ENCODE measurements around the gene HIF3A.

HIF3A gene

GRCh38 chr19:46386996-46387712, 90.3 kb downstream of the HIF3A start:
- DNase-seq, result no peak

DNA sequence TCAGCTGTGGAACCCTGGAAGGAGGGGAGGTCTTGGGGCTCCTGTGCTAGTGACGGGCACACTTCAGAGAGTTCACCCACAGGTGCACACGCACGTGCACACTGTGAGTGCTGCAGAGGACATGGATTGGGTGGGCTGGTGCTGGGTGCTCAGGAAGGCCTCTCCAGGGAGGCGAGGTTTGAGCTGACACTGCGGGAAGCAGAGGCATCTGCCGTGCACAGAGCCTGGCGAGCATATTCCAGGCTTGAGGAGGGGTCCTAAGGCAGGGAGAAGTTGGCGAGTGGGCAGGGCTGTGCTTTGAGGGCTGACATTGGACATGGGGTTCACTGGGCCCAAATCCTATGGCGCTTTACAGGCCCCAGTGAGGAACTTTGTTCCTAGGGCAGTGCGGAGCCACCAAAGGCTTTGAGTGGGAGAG, 90.9 kb downstream of the HIF3A start:
- no peak for DNase-seq

GRCh38 chr19:46388311-46389095, 91.7 kb downstream of the HIF3A start:
- no peak for DNase-seq

DNA sequence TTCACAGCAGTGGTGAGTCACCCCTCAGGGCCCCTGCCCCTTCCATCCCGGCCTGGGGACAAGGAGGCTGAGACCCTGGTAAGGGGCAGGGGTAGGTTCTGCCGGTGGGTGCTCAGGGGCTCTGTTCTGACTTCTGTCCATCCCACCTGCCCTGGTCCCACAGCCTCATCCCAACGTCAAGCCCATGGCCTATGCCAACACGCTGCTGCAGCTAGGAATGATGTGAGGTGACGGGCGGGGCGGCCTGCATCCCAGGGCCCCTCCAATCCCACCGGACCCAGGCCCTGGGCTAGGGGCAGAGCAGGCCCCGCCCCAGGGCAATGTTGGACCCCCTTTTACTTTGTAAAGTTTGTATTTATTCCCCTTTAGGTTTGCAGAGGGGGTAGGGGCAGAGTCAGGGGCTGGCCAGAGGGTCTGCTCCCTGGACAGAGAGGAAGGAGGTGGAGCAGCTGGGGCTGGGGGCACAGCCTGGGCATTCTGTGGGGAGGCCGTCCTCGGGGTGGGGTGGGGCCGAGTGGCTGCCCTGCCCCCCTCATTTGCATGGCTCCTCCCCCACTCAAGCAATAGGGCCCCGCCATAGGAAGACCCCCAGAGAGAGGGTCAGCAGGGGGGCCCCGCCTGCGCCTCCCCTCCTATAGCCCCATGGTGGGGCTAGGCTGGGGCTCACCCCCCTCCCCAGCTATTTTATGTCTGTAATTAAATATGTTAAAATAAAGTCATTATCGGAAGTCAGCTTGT, 93.4 kb downstream of the HIF3A start:
- DNase-seq, result no peak

DNA sequence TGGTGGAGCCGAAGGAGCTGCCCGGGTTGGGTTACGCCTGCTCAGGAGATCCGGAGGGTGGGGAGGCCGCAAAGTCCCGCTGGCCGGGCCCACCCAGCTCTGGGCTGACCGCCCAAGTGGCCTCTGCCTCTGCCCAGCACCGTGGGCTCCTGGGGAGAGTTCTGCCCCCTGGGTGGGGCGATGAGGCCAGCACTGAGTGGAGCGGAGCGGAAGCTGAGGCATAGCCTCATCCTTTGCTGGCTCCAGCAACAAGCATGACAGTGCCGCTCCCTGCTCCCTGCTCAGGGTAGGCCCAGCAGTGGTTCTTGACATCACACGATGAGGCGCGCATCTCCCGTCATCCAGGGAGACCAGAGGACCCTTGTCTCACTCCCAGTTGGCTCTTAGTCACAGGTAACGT, 94.0 kb downstream of the HIF3A start:
- no peak for DNase-seq

DNA sequence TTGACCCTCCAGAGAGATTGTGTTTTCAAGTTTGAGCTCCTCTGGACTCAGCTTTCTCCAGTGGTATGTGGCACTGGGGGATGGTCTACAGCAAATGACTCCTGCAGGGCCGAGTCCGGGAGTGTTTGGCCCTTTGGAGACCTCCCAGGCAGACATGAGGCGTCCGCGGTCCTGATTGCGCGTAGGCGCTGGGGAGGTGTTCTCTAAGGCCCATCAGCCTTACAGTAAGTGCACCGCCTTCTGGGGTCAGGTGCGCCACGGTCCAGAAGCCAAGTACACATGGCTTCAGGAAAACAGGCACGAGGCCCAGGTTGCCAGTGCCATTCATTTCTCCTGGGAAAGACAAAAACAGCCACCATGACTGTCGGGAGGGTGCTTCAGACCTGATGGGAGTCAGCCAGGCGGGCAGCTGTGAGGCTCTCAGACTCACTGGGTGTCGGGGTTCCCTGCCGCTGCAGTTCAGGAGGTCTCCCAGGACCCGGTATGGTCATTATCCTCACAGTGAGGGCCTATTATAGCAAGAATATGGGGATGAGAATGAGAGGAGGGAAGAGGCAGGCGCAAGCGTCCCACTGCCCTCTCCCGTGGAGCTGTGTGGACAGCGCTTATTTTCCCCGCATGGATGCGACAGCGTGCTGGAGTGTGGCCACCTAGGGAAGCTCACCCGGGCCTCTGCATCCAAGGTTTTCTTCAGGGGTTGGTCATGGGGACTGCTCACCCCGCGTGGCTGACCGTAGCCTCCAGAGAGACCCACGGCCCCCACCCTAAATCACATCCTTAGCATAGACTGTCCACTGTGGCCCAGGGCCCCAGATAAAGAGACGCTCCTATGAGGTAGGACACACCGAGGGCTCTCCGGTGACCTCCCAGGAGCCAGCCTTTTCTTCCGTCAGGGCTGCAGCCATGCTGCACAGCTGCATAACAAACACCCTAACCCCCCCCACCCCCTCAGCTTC, 94.7 kb downstream of the HIF3A start:
- no peak for DNase-seq

DNA sequence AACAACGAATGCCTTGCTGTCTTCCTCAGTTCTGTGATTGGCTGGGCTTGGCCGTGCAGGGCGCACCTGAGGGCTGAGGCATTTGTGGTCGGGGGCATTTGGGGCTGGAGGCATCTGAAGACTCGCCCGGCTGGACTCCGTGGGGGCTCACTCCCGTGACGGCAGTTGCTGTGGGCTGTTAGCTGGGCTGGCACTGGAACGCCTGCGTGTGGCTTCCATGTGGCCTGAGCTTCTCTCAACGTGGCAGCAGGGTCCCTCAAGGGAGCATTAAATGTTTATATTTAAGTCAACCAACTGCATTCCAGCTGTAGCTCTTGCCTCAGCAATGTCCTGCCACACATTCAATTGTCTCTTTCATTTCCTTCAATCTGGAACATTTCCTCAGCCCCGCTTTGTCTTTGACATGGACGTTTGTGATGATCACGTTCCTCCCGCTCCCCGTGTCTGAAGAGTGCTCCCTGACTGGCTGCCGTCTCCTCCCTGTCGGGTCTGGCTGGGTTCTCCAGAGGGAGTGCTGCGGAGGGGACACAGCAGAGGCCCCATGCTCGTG, 95.5 kb downstream of the HIF3A start:
- no peak for DNase-seq

DNA sequence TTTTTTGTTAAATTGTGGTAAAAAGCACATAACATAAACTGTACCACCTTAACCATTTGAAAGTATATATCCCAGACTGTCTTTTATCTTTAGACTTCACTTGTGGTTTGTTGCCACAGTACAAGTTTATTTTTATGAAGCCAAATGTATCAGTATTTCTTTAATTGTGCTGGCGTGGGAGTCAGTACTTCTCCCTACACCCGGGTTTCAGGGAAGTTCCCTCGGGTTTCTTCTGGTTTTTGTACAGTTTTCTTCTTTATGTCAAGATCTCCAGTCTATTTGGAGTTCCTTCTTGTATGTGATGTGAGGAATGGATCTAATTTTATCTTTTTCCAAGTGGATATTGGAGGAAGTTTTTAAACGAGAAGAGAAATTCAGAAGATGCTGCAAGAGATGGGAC, 96.0 kb downstream of the HIF3A start:
- no peak for DNase-seq

All from activated CD4-positive, CD25-positive, alpha-beta regulatory T cell (primary cell).